OCI-LY7 (cell line): ENCODE results near the gene PDE5A.

Experiments used
- EZH2phosphoT487 ChIP-seq: fragments of 200-600 bp; sonication (generic); IDR thresholded peaks from 2 replicates; pipeline ENCODE4 v1.6.1; 2018; ENCODE audit warnings: low read depth, borderline replicate concordance, mild to moderate bottlenecking, mixed run types, antibody characterized with exemption, low read length, moderate library complexity, mixed read lengths
- TF ChIP-seq, protein P1 (sequence below): fragments of 200-600 bp; sonication (generic); conservative IDR thresholded peaks from 2 replicates; pipeline ENCODE4 v1.5.1; 2014; ENCODE audit warnings: mild to moderate bottlenecking, antibody characterized with exemption, low read length, moderate library complexity, mixed read lengths

DNA sequence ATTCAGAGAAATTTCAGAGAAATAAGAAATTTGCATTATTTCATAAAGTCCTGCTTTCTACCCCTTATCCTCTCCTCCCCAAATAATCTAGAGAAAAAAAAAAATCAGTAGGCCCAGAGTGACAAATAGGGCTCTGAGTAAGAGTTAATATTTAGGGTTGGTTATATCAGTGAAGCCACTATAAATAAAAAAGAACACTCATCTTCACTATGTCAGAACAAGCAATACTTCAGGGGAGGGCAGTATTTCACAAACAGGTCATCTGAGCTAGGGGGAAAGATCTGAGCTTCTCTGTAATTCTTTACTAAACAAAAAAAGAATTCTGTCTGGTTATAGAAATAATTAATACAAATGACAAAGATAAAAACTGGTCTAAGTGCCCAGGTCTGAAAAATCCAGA, 39.4 kb downstream of the PDE5A start:
- TF ChIP-seq, protein P1, sequence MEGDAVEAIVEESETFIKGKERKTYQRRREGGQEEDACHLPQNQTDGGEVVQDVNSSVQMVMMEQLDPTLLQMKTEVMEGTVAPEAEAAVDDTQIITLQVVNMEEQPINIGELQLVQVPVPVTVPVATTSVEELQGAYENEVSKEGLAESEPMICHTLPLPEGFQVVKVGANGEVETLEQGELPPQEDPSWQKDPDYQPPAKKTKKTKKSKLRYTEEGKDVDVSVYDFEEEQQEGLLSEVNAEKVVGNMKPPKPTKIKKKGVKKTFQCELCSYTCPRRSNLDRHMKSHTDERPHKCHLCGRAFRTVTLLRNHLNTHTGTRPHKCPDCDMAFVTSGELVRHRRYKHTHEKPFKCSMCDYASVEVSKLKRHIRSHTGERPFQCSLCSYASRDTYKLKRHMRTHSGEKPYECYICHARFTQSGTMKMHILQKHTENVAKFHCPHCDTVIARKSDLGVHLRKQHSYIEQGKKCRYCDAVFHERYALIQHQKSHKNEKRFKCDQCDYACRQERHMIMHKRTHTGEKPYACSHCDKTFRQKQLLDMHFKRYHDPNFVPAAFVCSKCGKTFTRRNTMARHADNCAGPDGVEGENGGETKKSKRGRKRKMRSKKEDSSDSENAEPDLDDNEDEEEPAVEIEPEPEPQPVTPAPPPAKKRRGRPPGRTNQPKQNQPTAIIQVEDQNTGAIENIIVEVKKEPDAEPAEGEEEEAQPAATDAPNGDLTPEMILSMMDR = no peak
- no peak for TF ChIP-seq EZH2phosphoT487
